ENCODE data around the gene TMEM106C. TPM values are rescaled to one million over a fixed set of nuclear protein-coding genes. Genes with fewer than 3 reads are reported as not detected.

The TMEM106C gene
- total RNA-seq, 1 experiment from 2014 or later: 48.3 TPM

GRCh38 chr12:47997321-47997720, 33.9 kb downstream of the TMEM106C start (continued):
- TF ChIP-seq, protein P1, sequence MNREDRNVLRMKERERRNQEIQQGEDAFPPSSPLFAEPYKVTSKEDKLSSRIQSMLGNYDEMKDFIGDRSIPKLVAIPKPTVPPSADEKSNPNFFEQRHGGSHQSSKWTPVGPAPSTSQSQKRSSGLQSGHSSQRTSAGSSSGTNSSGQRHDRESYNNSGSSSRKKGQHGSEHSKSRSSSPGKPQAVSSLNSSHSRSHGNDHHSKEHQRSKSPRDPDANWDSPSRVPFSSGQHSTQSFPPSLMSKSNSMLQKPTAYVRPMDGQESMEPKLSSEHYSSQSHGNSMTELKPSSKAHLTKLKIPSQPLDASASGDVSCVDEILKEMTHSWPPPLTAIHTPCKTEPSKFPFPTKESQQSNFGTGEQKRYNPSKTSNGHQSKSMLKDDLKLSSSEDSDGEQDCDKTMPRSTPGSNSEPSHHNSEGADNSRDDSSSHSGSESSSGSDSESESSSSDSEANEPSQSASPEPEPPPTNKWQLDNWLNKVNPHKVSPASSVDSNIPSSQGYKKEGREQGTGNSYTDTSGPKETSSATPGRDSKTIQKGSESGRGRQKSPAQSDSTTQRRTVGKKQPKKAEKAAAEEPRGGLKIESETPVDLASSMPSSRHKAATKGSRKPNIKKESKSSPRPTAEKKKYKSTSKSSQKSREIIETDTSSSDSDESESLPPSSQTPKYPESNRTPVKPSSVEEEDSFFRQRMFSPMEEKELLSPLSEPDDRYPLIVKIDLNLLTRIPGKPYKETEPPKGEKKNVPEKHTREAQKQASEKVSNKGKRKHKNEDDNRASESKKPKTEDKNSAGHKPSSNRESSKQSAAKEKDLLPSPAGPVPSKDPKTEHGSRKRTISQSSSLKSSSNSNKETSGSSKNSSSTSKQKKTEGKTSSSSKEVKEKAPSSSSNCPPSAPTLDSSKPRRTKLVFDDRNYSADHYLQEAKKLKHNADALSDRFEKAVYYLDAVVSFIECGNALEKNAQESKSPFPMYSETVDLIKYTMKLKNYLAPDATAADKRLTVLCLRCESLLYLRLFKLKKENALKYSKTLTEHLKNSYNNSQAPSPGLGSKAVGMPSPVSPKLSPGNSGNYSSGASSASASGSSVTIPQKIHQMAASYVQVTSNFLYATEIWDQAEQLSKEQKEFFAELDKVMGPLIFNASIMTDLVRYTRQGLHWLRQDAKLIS (CRISPR knock-in tag; IDR thresholded peaks at IDR 0.05; ENCODE audit: borderline replicate concordance): no peak
- TF ChIP-seq ETV6 (CRISPR knock-in tag; IDR thresholded peaks at IDR 0.05) (no peak), E2F4 (CRISPR knock-in tag; IDR thresholded peaks at IDR 0.05; ENCODE audit: borderline replicate concordance, low read depth) (no peak), HMGA2 (CRISPR knock-in tag; IDR thresholded peaks at IDR 0.05) (no peak), ARID4B (CRISPR knock-in tag; IDR thresholded peaks at IDR 0.05; ENCODE audit: borderline replicate concordance) (no peak), NFATC4 (CRISPR knock-in tag; IDR thresholded peaks at IDR 0.05) (no peak), STAT6 (CRISPR knock-in tag; conservative IDR thresholded peaks at IDR 0.05; ENCODE audit: low read depth) (no peak)
- TF ChIP-seq, protein P2, sequence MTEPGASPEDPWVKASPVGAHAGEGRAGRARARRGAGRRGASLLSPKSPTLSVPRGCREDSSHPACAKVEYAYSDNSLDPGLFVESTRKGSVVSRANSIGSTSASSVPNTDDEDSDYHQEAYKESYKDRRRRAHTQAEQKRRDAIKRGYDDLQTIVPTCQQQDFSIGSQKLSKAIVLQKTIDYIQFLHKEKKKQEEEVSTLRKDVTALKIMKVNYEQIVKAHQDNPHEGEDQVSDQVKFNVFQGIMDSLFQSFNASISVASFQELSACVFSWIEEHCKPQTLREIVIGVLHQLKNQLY (CRISPR knock-in tag; IDR thresholded peaks at IDR 0.05): no peak
- TF ChIP-seq, protein P3, sequence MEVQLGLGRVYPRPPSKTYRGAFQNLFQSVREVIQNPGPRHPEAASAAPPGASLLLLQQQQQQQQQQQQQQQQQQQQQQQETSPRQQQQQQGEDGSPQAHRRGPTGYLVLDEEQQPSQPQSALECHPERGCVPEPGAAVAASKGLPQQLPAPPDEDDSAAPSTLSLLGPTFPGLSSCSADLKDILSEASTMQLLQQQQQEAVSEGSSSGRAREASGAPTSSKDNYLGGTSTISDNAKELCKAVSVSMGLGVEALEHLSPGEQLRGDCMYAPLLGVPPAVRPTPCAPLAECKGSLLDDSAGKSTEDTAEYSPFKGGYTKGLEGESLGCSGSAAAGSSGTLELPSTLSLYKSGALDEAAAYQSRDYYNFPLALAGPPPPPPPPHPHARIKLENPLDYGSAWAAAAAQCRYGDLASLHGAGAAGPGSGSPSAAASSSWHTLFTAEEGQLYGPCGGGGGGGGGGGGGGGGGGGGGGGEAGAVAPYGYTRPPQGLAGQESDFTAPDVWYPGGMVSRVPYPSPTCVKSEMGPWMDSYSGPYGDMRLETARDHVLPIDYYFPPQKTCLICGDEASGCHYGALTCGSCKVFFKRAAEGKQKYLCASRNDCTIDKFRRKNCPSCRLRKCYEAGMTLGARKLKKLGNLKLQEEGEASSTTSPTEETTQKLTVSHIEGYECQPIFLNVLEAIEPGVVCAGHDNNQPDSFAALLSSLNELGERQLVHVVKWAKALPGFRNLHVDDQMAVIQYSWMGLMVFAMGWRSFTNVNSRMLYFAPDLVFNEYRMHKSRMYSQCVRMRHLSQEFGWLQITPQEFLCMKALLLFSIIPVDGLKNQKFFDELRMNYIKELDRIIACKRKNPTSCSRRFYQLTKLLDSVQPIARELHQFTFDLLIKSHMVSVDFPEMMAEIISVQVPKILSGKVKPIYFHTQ (CRISPR knock-in tag; IDR thresholded peaks at IDR 0.05): no peak
- TF ChIP-seq, protein P4, sequence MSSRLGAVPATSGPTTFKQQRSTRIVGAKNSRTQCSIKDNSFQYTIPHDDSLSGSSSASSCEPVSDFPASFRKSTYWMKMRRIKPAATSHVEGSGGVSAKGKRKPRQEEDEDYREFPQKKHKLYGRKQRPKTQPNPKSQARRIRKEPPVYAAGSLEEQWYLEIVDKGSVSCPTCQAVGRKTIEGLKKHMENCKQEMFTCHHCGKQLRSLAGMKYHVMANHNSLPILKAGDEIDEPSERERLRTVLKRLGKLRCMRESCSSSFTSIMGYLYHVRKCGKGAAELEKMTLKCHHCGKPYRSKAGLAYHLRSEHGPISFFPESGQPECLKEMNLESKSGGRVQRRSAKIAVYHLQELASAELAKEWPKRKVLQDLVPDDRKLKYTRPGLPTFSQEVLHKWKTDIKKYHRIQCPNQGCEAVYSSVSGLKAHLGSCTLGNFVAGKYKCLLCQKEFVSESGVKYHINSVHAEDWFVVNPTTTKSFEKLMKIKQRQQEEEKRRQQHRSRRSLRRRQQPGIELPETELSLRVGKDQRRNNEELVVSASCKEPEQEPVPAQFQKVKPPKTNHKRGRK (CRISPR knock-in tag; IDR thresholded peaks at IDR 0.05; ENCODE audit: borderline replicate concordance): no peak
